HG02588 (cell line): ENCODE data around the gene CHD9.
"Not testable (repeated sequence)": the region's sequence is repeated elsewhere in the genome, so short reads cannot be mapped to it uniquely, and the experiment has no call there.

Source experiments
- ATAC-seq: cut with Tn5 transposase; IDR thresholded peaks from one replicate; pipeline ENCODE4 v1.9.1; 2021; ENCODE audit warnings: mild to moderate bottlenecking, moderate library complexity; ENCODE audit not compliant: unreplicated experiment

Gene CHD9

DNA sequence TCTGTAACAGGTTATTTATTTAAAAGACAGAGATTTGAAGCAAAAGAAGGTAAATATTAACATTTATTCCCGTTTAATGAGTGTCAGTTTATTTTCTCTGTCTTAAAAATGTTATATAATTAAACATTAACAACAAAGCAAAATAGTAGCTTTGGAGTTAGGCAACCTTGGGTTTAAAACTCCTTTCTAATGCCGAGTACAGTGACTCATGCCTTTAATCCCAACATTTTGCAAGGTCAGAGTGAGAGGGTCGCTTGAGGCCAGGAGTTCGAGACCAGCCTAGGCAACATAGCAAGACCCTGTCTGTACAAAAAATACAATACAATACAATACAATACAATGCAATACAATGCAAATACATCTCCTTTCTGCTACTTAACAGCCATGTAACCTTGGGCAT is 128.7 kb downstream of the CHD9 start:
- no peak for ATAC-seq

DNA sequence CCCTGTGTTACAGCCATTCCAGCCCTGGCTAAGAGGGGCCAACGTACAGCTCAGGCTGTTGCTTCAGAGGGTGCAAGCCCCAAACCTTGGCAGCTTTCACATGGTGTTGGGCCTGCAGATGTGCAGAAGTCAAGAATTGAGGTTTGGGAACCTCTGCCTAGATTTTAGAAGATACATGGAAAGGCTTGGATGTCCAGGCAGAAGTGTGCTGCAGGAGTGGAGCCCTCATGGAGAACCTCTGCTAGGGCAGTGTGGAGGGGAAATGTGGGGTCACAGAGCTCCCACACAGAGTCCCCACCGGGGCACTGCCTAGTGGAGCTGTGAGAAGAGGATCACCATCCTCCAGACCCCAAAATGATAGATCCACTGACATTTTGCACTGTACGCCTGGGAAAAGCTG is 130.9 kb downstream of the CHD9 start:
- not testable (repeated sequence) for ATAC-seq

DNA sequence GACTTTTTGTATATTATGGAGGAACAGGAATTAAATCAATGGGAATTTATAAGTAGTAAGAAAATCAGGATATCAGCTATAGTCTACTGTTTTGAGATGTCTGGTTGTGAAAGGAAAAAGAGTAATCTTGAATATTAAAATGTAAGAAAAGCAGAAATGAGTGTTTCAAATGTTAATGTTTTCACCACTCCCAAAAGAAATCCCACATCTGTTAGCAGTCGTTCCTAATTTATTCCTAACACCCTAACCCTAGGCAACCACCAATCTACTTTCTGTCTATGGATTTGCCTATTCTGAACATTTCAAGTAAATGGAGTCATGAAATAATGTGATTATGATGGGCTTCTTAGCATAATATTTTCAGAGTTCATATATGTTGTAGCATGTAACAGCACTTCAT is 133.0 kb downstream of the CHD9 start:
- ATAC-seq = no peak

DNA sequence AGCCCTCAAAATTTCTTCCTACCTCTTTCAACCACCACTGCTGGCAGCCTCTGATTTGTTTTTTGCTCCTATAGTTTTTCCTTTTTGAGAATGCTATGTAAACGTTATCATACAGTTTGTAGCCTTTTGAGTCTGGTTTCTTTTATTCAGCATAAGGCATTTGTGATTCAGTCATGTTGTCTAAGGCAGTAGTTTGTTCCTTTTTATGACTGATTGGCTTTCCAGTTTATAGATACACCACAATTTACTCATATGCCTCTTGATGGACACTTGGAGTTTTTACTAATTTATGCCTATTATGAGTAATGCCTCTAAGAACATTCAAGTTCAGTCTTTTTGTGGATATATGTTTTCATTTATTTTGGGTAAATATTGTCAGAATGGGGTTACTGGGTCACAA is 136.6 kb downstream of the CHD9 start:
- ATAC-seq = no peak

DNA sequence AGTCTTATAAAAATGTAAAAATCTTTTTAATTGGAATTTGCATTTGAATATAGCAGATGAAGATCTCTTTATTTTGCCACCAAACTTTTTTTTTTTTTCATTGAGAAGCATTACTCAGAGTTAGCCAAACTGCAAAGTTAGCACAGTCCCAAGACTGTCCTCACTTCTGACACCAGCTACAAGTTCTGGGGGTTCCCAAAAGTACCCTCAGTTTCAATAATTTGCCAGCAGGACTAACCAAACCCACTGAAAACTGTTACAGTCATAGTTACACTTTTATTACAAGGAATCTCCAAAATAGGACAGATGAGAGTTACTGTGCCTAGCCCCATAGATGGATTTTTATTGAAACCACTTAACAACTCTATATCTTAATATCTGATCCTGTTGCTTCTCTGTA is 144.1 kb downstream of the CHD9 start:
- ATAC-seq = no peak

DNA sequence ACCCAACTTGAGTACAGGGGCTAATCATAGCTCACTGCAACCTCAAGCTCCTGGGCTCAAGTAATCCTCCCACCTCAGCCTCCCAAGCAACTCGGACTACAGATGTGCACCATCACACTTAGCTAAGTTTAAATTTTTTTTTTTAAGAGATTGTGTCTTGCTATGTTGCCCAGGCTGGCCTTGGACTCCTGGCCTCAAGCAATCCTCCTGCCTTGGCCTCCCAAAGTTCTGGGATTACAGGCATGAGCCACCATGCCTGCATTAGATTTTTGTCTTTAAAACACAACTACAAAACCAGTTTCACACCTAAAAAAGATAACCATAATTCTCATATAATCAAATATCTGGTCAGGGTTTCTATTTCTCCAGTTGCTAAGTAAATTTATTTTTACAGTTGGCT is 147.1 kb downstream of the CHD9 start:
- ATAC-seq = no peak

DNA sequence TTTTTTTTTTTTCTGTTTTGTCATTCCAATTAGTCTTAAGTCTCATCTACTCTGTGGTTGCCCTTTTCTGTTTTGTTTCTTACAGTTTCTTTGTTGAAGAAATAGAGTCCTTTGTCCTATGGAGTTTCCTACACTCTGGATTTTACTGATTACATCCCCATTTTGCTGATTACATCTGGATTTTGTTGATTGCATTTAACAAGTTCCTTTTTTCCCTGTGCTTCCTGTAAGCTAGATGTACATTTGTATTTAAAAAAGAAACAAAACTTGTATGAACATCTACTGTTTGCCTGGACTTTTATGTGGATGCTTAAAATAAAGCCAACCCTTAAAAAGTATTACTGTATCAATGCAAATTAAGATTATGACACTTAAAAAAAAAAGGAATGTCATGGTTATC is 147.6 kb downstream of the CHD9 start:
- ATAC-seq = no peak

DNA sequence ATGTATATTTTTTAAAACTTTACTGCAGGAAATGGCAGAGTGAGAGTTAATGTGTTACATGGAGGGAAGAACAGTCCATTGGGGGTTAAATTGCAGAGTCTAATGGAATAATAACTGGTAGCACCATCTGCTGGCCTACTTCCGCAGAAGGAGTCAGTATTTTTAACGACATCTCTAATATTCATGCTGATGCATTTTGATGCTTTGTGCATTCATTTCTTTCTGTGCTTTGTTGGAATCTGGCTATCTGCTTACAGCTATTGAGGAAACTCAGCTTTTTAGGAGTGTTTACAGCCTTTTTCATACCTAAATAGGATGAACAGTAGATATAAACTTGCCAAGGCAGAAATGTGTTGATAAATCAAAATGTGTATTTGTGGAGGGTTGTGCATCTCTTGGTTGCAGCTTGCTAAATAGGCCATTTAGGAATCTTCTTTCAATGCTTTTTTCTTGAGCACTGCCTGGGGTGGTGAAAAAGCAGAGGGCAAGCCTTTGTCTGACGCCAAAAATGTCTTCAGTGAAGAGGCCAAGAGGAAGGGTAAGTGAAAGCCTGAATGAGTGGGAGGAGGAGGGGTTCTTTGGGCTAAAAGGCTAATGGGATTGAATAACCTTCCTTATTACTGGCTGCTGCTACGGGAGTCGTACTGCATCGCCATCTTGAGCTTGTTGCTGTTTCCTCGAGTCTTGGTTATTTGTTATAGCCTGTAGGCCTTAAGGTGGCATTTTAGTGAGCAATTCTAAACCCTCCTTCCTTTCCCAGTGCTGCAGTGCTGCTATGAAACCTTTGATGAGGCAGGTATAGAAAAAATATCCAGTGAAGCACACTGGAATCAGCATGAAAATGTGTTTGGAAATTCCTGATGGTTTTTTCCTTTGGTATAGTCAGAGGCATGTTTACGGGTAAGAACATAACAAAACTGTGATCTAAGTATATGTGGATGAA is 153.3 kb downstream of the CHD9 start:
- ATAC-seq = peak; percentile 83

DNA sequence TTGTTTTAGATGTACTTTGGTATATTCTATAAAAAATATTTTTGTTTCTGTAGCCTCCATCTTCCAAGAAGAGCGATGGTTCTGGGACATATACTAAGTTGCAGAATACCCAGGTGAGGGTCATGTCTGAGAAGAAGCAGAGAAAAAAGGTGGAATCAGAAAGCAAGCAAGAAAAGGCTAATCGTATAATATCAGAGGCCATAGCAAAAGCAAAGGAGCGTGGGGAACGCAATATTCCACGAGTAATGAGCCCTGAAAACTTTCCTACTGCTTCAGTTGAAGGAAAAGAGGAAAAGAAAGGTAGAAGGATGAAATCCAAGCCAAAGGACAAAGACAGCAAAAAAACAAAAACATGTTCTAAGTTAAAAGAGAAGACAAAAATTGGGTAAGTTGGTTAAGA is 154.6 kb downstream of the CHD9 start:
- ATAC-seq = no peak

DNA sequence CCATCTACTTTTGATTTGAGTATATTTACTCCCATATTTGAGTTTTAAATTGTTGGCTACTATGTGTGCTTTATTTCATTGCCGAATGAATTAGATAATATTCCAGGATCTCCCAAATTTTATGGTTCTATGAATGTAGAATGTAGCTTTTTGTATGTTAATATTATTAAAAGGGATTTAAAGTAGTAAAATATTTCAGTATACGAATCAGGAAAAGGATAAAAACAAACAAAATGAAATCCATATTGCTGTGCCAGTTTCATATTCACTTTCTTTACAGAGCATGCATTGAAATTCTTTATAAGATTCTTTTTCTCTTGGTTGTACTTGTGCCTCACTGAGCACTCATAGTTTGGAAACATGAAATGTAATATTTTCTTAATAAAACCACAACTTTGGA is 155.1 kb downstream of the CHD9 start:
- no peak for ATAC-seq

DNA sequence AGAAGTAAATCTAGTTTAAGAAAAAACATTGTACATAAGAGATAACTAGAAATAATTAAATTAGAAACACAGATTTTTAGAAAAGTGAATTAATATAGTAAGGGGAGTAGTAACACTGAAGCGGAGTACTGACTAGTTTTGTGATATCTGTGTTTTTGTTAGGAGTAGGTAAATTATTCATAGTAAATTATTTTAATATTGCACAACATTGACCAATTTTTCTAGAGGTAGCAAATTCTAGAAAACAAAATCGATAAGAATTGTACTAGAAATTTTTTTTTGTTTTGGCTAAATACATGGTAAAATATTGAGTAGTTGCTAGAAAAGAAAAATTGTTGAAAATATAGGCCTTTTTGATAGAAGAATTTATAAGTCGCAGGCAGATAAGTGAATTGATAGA is 156.5 kb downstream of the CHD9 start:
- ATAC-seq = no peak

DNA sequence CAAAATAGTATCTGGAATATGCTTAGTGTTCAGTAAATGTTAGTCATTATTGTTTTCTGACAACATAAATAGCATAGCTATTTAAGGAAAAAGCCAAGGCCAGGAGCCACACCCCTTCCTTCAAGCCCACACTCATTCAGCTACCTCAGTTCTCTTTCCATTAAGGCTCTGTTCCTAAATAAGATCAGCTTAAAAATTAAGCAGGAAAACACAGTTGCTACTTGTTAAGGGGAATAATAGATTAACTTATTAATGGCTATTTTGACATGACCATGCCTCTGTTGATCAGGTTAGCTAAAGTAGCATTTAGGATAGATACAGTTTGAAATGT is 158.1 kb downstream of the CHD9 start:
- no peak for ATAC-seq

DNA sequence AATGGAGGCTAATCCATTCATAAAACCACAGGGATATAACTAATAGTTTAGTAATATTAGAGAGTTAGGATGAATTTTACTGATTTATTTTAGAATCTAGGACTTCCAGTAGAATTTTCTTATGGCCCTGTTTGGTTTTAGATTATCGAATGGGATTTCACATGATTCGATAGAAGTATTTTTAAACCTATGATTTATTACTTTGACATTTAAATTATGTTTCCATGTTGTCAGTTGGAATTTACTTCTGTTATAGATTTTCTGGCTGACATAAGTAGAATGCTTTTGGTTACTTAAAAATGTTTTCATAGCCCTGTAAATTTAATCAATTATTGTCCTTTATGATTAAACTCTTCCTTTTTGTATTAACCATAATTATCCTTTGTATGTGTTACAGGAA is 158.8 kb downstream of the CHD9 start:
- ATAC-seq = no peak

DNA sequence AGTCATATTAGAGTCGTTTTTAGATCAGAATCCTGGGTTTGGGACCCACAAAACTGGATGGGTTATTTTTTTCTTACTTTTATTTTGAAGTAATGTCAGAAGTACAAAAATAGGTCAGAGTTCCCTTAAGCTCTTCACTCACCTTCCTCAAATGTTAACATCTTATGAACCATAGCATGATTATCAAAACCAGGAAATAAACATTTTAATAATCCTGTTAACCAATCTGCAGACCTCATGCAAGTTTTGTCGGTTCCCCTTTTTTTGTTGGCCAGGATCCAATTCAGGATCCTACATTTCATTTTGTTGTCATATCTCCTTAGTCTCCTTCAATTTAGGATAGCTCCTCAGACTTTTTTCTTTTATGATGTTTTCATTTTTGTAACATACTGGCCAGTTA is 162.0 kb downstream of the CHD9 start:
- ATAC-seq = no peak

DNA sequence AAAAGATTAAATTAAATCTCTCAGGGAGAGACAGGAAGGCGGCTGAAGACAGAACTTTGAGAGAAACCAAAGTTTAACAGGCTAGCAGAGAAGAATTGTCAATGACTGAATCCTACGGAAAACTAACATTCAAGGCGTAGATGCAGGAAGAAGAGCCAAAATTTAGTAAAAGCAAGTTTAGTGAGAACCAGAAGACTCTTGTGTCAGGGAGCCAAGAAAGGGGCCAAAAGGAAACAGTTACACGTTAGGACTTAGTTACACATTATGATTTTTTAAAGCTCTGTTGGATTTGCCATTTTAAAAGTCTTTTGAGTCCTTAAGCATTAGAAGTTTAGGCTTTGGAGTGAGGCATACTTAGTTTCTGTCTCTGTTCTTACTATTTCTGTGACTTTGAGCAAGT is 164.6 kb downstream of the CHD9 start:
- no peak for ATAC-seq

DNA sequence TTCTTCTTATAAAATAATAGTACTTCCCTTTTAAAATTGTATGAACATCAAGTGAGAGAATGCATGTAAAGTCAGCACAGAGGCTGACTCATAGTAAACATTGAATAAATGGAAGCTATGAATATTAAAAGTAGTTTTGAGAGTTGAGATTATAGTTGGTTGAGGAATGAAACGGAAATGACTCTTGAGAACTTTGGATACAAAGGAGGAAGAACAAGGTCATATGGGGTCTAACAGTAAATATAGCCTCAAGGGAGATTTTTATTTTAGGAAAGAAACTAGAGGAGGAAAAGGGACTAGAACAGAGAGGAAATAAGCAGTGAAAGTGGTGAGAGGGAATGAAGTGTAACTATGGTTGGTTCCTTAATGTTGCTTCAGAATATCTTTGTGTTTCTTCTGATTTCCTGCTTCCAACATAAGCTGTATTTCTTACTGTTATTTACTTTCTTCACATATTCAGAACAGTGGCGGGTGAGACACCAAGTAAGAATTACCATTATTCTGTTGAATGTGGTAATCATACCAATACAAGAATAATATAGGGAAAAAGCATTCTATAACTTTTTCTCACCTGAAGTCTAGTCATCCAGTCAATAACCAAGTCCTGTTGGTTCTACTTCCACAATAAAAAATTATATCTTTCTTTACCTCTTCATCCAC is 165.1 kb downstream of the CHD9 start:
- ATAC-seq = no peak

DNA sequence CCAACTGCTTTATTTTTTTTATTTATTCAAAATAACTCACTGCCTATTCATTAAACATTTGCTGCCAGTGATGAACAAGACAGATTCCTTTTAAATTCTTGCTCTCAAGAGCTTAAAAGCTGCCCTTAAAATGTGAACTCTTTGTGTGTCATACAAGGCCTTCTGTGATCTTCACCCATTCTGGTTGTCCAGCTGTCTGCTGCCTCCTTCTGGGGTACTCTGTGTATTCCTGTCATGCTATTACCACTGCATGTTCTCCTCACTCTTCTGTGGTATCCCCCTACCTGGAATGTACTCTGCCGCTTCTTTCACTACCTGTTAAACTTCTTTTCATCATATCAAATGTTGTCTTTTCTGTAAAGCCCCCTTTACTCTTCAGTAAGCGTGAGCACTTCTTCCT is 165.8 kb downstream of the CHD9 start:
- no peak for ATAC-seq

DNA sequence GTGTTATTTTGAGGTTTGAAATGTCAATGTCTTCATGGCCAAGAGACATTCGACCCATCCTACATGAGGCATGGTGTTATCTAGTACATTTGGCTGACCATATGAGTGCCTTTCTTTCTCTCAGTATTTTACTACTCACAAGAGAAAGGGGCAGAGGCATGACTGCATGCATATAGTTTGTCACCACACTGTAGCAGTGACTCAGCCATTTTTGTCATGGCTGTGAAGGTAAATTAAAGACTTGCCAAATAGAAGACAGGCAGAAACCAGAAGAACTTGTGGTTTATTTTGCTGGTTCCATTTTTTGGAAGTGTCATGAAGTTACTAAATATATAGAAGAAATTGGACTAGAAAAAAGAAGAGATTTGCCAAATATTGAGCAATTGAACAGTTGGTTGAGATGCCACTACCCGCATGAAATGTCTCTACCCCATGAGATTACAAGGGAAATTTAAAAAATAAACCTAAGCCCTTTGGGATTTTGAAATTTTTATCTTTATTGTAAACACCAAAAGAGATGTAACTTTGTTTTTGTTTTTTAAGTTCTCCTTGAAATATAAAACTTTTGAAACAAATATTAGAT is 170.3 kb downstream of the CHD9 start:
- ATAC-seq = no peak

DNA sequence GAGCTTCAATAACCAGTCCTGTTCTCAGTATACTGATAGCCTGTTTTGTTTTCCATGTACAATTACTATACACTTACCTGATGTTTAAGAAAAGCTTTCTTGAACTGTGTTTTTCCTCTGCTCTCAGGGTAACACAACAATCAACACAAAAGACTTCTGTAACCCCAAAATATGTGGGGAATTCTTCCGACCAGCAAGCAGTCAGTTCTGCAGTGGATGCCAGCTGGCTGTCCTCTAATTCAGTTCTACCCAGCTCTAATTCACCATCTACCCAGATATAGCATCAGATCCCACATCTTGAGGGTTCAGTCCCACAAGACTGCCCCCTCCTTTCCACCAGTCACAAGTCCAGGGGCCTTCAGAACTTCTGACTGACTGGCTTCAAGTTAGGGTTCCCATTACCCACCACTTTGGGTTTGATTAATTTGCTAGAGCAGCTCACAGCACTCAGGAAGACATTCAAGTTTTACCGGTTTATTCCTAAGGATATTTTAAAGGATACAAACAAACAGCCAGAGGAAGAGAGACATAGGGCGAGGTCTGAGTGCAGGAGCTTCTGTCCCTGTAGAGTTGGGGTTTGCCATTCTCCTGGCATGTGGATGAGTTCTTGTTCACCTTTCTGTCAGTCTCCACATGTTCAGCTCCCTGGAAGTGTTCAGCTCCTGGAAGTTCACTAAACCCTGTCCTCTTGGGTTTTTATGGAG is 178.2 kb downstream of the CHD9 start:
- no peak for ATAC-seq

DNA sequence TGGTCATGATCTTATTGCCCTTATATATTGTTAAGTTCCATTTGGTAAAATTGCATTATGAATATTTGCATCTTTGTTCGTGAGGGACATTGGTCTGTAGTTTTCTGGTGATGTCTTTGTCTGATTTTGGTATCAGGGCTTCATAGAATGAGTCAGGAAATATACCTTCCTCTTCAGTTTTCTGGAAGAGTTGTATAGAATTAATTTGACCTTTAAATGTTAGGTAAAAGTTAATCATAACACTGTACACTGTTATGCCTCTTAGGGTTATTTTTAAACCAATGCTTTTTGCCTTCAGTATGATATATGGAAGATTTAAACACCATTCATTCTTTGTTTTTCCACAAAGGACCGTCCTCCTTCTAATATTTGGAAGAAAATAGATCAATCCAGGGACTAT is 180.0 kb downstream of the CHD9 start:
- no peak for ATAC-seq

DNA sequence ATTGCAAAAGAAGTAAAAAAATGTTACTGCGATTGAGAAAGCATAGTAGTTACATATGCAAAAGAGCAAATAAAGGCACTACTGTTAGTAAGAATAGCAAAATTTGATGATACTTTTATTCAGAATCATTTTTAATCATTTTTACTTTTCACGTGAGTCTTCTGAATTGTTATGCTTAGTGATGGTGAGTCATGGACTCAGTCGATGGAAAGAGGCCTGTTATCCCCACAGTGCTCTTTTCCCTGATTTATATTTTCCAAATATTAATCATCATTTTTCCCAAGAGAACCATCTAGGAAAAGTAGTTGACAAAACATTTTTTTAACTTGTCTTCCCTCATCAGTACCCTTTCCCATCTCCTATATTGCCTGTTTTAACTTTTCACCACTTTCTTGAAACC is 181.1 kb downstream of the CHD9 start:
- ATAC-seq = no peak

DNA sequence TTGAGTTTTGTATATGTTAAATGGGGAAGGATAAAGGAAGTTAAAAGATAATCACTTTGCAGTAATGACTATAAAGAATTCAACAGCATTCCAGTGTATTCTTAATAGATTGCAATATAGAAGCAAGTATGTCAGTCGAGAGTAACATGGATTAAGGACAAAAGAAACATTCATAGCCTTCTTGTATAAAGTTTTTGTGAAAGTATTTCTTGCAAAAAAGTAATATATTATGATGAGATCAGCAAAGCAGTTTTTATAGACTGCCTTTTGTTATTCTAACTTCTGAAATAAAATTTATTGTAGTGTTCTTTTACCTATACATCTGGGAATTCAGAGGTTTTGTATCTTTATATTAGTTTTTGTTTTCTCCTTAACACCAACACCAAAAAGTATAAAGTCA is 194.5 kb downstream of the CHD9 start:
- ATAC-seq = no peak
